Measurements from ENCODE around the gene B3GNT8.

GRCh38 chr19:41377977-41378709 lies 49.0 kb downstream of the B3GNT8 start:
- TF ChIP-seq, protein P1, sequence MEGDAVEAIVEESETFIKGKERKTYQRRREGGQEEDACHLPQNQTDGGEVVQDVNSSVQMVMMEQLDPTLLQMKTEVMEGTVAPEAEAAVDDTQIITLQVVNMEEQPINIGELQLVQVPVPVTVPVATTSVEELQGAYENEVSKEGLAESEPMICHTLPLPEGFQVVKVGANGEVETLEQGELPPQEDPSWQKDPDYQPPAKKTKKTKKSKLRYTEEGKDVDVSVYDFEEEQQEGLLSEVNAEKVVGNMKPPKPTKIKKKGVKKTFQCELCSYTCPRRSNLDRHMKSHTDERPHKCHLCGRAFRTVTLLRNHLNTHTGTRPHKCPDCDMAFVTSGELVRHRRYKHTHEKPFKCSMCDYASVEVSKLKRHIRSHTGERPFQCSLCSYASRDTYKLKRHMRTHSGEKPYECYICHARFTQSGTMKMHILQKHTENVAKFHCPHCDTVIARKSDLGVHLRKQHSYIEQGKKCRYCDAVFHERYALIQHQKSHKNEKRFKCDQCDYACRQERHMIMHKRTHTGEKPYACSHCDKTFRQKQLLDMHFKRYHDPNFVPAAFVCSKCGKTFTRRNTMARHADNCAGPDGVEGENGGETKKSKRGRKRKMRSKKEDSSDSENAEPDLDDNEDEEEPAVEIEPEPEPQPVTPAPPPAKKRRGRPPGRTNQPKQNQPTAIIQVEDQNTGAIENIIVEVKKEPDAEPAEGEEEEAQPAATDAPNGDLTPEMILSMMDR (IDR thresholded peaks at IDR 0.05): no peak
- no peak for TF ChIP-seq POLR2A (IDR thresholded peaks at IDR 0.05)

Measured in esophagus squamous epithelium (tissue), 4 donors.